Measurements from ENCODE around the gene HJV. TPM values are rescaled to one million over a fixed set of nuclear protein-coding genes. Genes with fewer than 3 reads are reported as not detected.
"Not testable (repeated sequence)": the region's sequence is repeated elsewhere in the genome, so short reads cannot be mapped to it uniquely, and the experiment has no call there.

Gene HJV
- polyA plus RNA-seq, 3 donors = not detected

- no peaks in the 10 kb centered on the region for H3K36me3 ChIP-seq (replicated peaks in 1 of 2; ENCODE audit: control insufficient read depth in 1 of 2, insufficient read depth in 2 of 2, low read length in 2 of 2)
- H4K20me1 ChIP-seq (ENCODE audit: insufficient read depth, low read length) = no peaks in the 10 kb centered on the region
- H3K79me2 ChIP-seq (ENCODE audit: insufficient read depth, low read length) = no peaks in the 10 kb centered on the region
- peaks cover 1 to 6% (median 4%) of the 10 kb centered on the region in 3 donors for H3K27me3 Mint-ChIP-seq (ENCODE audit: low read depth in 3 of 3)
- H3K4me3 ChIP-seq (replicated peaks in 1 of 3; ENCODE audit: low read depth in 2 of 3, low read length in 3 of 3) = no peak overlapping the region
- H3K9me3 ChIP-seq (replicated peaks in 1 of 2; ENCODE audit: control insufficient read depth in 1 of 2, insufficient read depth in 1 of 2, low read length in 2 of 2) = no peaks in the 10 kb centered on the region
- peaks cover 0 to 6% (median 2%) of the 10 kb centered on the region in 7 donors for H3K9me3 Mint-ChIP-seq
- DNase-seq = no peak
- peaks cover 15 to 17% of the 10 kb centered on the region in 2 donors for H3K4me1 ChIP-seq (ENCODE audit: control insufficient read depth in 1 of 2, insufficient read depth in 2 of 2, low read length in 2 of 2)
- H3K4me1 Mint-ChIP-seq = peaks cover 30% of the 10 kb centered on the region
- H3K27me3 ChIP-seq (ENCODE audit: control insufficient read depth in 2 of 2, insufficient read depth in 2 of 2, low read length in 2 of 2) = no peaks in the 10 kb centered on the region
- intact Hi-C loops (cut with micrococcal nuclease) = no loop called here
- 91% methylated on average over 17 of the region's 27 CpGs for WGBS (ENCODE audit: insufficient coverage)
- no peak overlapping the region for H3K9ac ChIP-seq (ENCODE audit: insufficient read depth, low read length, poor library complexity, severe bottlenecking)
- TF ChIP-seq CTCF (IDR thresholded peaks at IDR 0.05) = no peak
- H3K36me3 Mint-ChIP-seq = peaks cover 0 to under 1% of the 10 kb centered on the region in 2 donors
- no peak overlapping the region for H3K27ac Mint-ChIP-seq
- H3K27ac ChIP-seq (ENCODE audit: low read depth in 1 of 2, low read length in 2 of 2) = no peak overlapping the region
- H2AFZ ChIP-seq (ENCODE audit: insufficient read depth, low read depth, low read length, poor library complexity, severe bottlenecking) = no peak overlapping the region
- peak overlapping the region; percentile 16 to 35 for H3K4me3 Mint-ChIP-seq
- no peak overlapping the region for H3K4me2 ChIP-seq (replicated peaks; ENCODE audit: extremely low read depth, low read length, poor library complexity, severe bottlenecking)
Measured at GRCh38 chr1:146049436-146049835, 27.9 kb upstream of the HJV start.

GRCh38 chr1:146048514-146049115 is 27.1 kb upstream of the HJV start:
- intact Hi-C loops (cut with micrococcal nuclease); H3K36me3 Mint-ChIP-seq: not testable (repeated sequence)
- whole genome bisulfite sequencing (ENCODE audit: insufficient coverage) = 91% methylated on average over 3 of the region's 8 CpGs

More at GRCh38 chr1:146048514-146049115, 27.1 kb upstream of the HJV start:
- peaks cover 29% of the 10 kb centered on the region for H3K4me1 Mint-ChIP-seq
- not testable (repeated sequence) for H3K36me3 ChIP-seq (replicated peaks in 1 of 2; ENCODE audit: control insufficient read depth in 1 of 2, insufficient read depth in 2 of 2, low read length in 2 of 2); H3K79me2 ChIP-seq (ENCODE audit: insufficient read depth, low read length); H3K9me3 ChIP-seq (replicated peaks in 1 of 2; ENCODE audit: control insufficient read depth in 1 of 2, insufficient read depth in 1 of 2, low read length in 2 of 2); H3K4me2 ChIP-seq (replicated peaks; ENCODE audit: extremely low read depth, low read length, poor library complexity, severe bottlenecking); H3K4me3 ChIP-seq (replicated peaks in 1 of 3; ENCODE audit: low read depth in 2 of 3, low read length in 3 of 3); H4K20me1 ChIP-seq (ENCODE audit: insufficient read depth, low read length); H3K27me3 Mint-ChIP-seq (ENCODE audit: low read depth in 3 of 3); H3K9me3 Mint-ChIP-seq; H3K9ac ChIP-seq (ENCODE audit: insufficient read depth, low read length, poor library complexity, severe bottlenecking); H2AFZ ChIP-seq (ENCODE audit: insufficient read depth, low read depth, low read length, poor library complexity, severe bottlenecking); H3K27ac ChIP-seq (ENCODE audit: low read depth in 1 of 2, low read length in 2 of 2); H3K27me3 ChIP-seq (ENCODE audit: control insufficient read depth in 2 of 2, insufficient read depth in 2 of 2, low read length in 2 of 2); H3K4me3 Mint-ChIP-seq; H3K27ac Mint-ChIP-seq
- peaks cover 15 to 17% of the 10 kb centered on the region in 2 donors for H3K4me1 ChIP-seq (ENCODE audit: control insufficient read depth in 1 of 2, insufficient read depth in 2 of 2, low read length in 2 of 2)
- peak in 2 of 3 donors; percentile 12 to 20 for DNase-seq
